ENCODE results near the gene PAM16.

GRCh38 chr16:4307215-4308037, 43.7 kb downstream of the PAM16 start:
- no peak for TF ChIP-seq CTCF (IDR thresholded peaks at IDR 0.05; ENCODE audit: low read depth, low read length, missing input control)
- peak; percentile 10 for TF ChIP-seq REST (IDR thresholded peaks at IDR 0.05)
- TF ChIP-seq ATF3 (IDR thresholded peaks at IDR 0.05) = no peak
- TF ChIP-seq YY1 (IDR thresholded peaks at IDR 0.05) = peak; percentile 54
- TF ChIP-seq MAX (IDR thresholded peaks at IDR 0.05) = no peak
- peak; percentile 94 to 95 for TF ChIP-seq EGR1 (IDR thresholded peaks at IDR 0.05; ENCODE audit: low read depth in 2 of 2)
- no peak for TF ChIP-seq RAD21 (IDR thresholded peaks at IDR 0.05)
- peak; percentile 40 to 78 for TF ChIP-seq GABPA (IDR thresholded peaks at IDR 0.05 in 1 of 2, conservative IDR thresholded peaks at IDR 0.05 in 1 of 2)
- no peak for TF ChIP-seq ZBTB33 (IDR thresholded peaks at IDR 0.05)
- peak; percentile 69 for TF ChIP-seq SP1 (IDR thresholded peaks at IDR 0.05)
- no peak for TF ChIP-seq NR2F2 (IDR thresholded peaks at IDR 0.05)
- peak; percentile 25 to 43 for TF ChIP-seq JUND (IDR thresholded peaks at IDR 0.05)
- TF ChIP-seq TAF1 (conservative IDR thresholded peaks at IDR 0.05) = no peak
